Left renal pelvis (tissue), 4 donors: ENCODE results near the gene CHID1. TPM values are rescaled to one million over a fixed set of nuclear protein-coding genes. Genes with fewer than 3 reads are reported as not detected.
A peak's percentile ranks its signal among the peaks of the same experiment; 100 is the strongest.

Experiments
- DNase-seq, 4 donors: peaks; one replicate each; pipeline ENCODE4 v3.0.0-alpha.2; 2013; ENCODE audit warnings: low read depth in 4 of 4, low spot score in 3 of 4
- polyA plus RNA-seq, 4 donors: library from polyadenylated mRNA; unstranded; fragments of 120-200 nt; gene quantifications; one replicate each; pipeline ENCODE4 v1.2.1, GENCODE V29; 2013; ENCODE audit not compliant: insufficient read length in 4 of 4

CHID1 gene
- 100 to 1,000 TPM; 100 to 123 (median 106) TPM for polyA plus RNA-seq

GRCh38 chr11:910589-911030 lies at the start of gene CHID1:
CHID1 (minus strand) TSS chr11:910810; CDS start chr11:904816, 5,994 bp downstream.
- DNase-seq: peak in 3 of 4 donors; percentile 71 to 78 (median 75)

DNA sequence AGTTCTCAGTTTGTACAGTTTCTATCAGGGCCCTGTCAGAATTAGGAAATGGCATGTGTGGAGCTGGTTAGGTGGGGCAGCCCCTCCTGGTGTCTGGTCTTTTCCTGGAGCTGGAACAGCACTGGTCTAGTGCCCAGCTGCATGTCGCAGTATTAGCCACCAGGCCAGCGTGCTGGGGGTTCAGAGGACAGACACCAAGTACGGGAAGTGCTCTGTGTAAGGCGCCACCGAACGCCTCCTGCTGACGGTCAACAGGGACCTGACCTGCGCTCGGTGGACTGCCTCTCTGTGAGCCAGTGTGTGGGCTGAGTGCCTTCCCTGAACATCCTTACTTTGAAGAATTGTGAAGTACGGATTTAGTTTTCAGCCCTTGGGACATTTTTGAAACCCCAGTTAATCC lies 49.0 kb upstream of the CHID1 start:
- no peak for DNase-seq

GRCh38 chr11:959027-959426 lies 48.4 kb upstream of the CHID1 start:
- DNase-seq: no peak

DNA sequence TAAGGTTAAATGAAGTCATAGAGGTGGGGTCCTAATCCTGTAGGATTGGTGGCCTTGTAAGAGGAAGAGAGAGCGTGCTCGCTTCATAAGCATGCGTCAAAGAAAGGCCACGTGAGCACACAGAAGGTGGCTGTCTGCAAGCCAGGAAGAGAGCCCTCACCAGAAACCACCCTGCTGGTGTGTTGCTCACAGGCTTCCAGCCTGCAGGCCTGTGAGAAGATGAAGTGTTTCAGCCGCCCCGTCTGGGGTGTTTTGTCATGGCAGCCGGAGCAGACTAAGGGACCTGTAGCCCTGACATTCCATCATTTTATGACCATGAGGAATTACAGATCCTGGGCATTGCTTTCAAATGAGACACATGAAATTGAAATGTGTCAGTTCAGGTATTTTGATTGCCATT lies 47.5 kb upstream of the CHID1 start:
- DNase-seq: no peak

- DNase-seq: no peak
These were observed 46.8 kb upstream of the CHID1 start for GRCh38 chr11:957212-957920.

DNA sequence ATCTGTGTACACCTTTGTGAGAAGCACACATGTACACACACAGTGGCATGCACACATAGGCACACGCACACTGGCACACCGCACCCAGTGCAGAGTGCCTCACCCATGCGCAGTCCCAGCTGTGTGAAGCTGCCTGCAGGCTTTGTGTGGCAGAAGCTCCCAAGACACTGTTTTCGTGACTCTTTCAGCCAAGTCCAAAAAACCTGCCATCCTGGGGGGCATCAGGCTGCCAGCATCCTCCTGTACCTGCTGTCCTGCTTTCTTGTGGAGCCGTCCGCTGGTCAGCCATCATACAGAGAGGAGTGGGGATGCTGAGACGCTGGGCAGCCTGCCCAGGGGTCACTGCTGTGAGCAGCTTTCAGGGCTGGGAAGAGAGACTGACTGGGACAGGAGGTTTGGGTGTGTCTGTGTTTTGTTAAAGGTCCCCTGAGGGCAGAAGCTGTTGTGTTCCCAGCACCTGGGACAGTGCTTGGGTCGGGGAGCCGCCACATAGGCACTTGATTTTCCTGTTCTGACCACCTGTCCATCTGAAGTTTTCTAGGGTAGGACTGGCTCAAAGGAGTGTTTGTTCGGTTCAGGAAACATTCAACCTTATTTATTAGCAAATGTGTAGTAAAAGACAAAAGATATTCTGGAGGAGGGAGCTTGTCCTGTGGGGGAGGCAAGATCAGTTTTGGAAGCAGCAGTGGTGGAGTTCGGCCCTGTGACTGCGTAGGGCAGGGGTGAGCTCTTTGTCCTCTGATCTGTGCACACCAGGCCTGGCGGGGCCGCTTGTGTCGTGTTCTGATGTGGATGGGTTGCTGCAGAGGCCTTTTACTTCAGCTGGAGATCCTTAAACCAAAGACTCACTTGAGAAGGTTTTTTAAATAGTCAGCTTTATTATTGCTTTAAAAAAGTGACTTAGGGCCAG lies 44.8 kb upstream of the CHID1 start:
- DNase-seq: no peak

DNA sequence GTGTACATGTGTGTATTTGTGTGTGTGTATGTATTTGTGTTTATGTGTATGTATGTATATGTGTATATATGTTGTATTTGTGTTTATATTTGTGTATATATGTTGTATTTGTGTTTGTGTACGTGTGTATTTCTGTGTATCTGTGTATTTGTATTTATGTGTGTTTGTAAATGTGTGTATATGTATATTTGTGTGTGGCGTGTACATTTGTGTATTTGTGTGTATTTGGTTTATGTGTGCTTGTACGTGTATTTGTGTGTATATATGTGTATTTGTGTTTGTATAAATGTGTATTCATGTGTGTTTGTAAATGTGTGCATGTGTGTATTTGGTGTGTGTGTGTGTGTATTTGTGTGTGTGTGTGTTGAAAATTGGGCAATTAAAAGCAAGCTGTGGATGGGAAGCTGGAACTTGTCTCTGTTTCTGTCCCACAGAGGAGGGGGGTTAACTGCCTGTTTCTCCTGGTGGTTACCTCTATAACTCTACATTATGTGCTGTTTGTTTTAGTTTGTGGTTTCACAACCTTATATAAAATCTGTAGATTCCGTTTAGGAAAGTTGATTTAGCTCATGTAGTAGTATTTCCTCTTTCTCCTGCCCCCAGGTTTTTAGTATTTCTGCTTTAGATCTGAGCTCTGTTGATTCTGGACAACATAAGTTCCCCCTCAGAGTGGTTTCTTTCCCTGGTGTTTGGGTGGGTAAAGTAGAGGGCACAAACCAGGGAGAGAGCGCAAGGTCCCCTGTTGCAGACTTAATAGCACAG lies 44.0 kb upstream of the CHID1 start:
- no peak for DNase-seq

GRCh38 chr11:953512-953911 lies 42.9 kb upstream of the CHID1 start:
- no peak for DNase-seq

- peak in 3 of 4 donors; percentile 60 to 77 (median 76) for DNase-seq
These were observed 42.1 kb upstream of the CHID1 start for GRCh38 chr11:952406-953385.

- no peak for DNase-seq
These were observed 40.9 kb upstream of the CHID1 start for GRCh38 chr11:951507-951906.

GRCh38 chr11:947744-948143 lies 37.1 kb upstream of the CHID1 start:
- no peak for DNase-seq

GRCh38 chr11:945986-946385 lies 35.4 kb upstream of the CHID1 start:
- no peak for DNase-seq

DNA sequence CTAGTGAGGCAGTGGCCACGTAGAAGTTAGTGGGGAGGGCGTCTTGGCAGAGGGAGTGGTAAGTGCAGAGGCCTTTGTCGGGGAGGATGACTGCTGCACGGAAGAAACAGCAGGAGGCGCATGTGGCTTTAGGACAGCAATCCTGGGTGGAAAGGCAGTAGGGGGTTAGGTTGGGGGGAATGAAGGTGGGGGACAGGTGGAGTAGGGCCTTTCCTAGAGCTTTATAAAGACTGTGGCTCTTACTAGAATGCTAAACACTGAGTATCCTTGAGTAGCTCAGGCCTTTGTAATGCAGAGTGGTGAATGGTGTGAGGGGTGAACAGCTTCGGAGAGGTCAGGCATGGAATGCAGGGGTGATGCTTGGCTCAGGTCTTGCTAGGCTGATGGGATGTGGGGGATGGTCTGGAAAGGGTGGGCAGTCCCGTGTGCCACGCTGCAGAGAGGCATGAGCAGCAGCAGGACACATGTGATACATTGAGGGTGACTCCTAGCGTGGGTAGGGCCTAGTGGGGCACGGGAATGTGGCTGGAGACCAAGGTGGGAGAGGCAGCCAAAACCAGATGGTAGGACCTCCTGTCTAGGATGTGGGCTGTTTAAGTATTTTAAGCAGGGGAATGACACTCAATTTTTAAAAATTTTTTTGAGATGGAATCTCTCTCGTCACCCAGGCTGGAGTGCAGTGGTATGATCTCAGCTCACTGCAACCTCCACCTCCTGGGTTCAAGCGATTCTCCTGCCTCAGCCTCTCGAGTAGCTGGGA lies 34.3 kb upstream of the CHID1 start:
- DNase-seq: peak in 1 of 4 donors; percentile 37

GRCh38 chr11:942823-943222 lies 32.2 kb upstream of the CHID1 start:
- no peak for DNase-seq

GRCh38 chr11:940496-941135 lies 30.0 kb upstream of the CHID1 start:
- no peak for DNase-seq

GRCh38 chr11:937841-938261 lies 27.2 kb upstream of the CHID1 start:
- DNase-seq: no peak

DNA sequence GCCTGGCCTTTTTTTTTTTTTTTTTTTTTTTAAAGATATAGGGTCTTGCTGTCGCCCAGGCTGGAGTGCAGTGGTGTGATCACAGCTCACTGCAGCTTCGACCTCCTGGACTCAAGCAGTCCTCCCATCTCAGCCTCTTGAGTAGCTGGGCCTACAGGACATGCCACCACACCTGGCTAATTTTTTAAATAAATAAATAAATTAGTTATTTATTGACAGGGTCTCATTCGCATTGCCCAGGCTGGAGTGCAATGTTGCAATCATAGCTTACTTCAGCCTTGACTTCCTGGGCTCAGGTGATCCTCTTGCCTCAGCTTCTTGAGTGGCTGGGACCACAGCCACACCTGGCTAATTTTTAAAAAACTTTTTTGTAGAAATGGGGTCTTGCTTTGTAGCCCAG lies 25.6 kb upstream of the CHID1 start:
- DNase-seq: no peak

DNA sequence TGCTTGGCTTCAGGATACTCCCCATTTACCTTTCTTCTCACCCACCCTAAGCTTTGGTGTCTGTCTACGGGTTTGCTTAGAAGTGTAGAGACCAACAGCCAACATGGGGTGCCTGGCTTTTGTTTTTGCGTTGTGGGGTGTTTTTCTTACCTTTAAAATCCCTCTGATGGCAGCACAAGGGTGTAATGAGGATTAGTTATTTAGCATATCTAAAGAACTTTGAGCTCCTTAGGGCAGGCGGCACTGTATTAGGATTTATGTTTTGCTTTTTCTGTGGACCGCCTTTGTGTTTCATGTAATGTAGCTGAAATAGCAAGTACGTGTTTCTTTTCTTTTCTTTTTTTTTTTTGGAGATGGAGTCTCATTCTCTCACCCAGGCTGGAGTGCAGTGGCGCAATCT lies 23.9 kb upstream of the CHID1 start:
- DNase-seq: no peak

DNA sequence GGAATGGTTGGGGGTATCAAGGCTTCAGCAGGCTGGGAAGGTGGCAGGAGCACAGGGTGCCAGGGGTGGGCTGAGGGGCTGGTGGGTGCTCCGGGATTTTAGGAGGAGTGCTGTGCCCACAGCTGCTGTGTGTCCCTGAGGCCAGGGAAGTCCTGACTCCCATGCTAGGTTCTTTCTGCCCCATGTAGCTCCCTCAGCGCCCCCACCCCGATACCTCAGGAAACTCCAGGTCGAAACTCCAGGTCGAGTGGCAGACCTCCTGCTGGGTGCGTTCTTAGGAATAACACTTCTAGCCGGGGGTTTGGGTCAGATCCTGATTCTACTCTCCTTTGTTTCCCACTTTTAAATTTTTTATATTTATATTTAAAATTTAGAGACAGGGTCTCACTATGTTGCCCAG lies 23.3 kb upstream of the CHID1 start:
- no peak for DNase-seq
